Inflammatory macrophage treated with lipopolysaccharide for 1 hour (primary cell): ENCODE measurements around the gene FRG2B.
"Not testable (repeated sequence)": the region's sequence is repeated elsewhere in the genome, so short reads cannot be mapped to it uniquely, and the experiment has no call there.

Experiments used
- DNase-seq, 2 donors: peaks; one replicate each; pipeline ENCODE4 v3.0.0-alpha.2; 2020 to 2022

FRG2B gene

DNA sequence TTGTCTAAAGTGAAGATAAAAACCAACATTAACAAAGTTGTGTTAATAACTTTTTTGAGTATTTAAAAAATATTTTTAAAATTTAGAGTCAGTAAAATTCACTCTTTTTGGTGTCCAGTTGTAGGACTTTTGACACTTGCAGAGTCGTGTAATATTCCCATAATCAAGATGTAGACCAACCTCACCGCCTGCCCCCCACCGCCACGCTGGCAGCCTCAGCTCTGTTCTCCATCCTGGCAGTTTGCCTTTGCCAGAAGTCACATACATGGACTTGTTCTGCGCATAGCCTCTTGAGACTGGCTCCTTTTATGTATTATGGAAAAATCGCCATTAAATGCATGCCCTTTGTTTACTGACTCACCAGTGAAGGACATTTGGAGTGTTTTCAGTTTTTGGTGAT lies 33.9 kb downstream of the FRG2B start:
- DNase-seq = no peak

DNA sequence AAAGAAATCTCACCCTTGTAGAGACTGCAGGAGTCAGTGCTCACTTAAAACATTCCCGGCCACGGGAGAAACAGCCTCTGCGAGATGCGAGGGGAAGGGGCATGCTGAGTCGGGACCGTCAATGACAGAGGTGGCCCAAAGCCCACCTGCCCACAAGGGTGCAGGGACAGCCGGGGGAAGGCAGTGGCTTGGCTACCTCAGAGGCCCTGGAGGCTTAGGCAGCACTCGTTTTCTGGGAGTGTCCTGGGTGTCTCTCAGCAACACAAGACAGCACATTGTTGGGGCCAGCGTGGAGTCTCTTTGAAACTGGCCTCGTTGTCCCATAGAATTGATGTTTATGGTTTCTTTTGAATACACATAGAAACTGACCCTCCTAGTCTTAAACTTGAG lies 35.6 kb downstream of the FRG2B start:
- DNase-seq = no peak

DNA sequence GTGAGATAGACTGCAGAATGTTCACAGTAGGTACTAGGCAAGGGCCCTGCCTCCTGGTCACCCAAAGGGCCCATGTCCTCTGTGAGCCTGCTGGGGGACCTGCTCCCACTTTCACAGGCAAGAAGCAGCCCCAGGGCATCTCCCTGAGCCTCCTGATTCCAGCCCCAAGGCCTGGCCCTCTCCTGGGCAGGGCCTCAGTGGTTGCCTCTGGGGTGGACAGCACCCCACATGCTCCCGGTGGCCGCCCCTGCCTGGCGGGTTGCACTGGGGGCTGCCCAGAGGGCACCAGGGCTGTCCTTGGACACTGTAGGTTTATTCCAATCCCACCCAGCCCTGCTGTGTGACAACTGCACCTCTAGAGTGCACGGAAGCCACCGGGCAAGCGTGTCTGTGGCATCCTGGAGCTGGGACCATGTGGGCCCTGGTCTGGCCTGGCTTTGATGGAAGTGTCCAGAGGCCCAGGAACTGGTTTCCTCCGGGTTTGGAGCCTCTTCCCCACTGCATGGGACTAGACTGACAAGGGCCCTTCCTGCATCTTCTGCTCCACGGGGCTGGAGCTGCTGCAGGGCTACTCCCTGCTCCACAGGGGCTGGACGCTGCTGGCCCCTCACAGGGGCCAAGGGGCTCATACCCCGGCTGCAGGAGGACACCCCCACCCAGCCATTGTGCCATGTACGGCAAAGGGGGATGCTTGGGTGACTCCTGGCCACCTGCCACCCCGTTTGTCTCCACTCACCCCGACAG lies 36.2 kb downstream of the FRG2B start:
- DNase-seq = no peak

DNA sequence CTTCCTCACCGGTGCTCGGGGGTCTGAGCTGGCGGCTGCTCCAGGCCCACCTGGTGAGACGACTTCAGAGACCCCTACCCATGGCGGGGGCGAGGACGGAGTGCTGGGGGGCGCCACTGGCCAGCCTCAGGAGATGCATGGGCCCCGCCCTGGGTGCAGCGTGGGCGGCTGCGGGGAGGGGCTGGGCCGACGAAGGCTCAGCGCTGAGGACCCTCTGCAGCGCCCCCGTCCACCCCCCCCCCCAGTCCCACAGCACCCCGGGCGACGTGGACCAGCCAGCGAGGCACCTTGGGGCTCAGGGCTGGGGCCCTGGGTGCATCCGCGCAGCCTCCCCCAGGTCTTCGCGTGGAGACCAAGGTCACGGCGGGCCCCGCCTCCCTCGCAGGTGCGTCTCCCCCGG lies 49.6 kb downstream of the FRG2B start:
- not testable (repeated sequence) for DNase-seq
